Measurements from ENCODE around the gene NCAPD3. TPM values are rescaled to one million over a fixed set of nuclear protein-coding genes. Genes with fewer than 3 reads are reported as not detected.

The NCAPD3 gene
- total and polyA plus RNA-seq, 2 donors (not counting 1 experiment from before 2014, with no cell fraction given) = 12.9 to 32.2 TPM

- Mint-ChIP-seq H3K4me1 (no peaks in the 10 kb centered on the region), H3K27ac (no peak overlapping the region), H3K27me3 (no peaks in the 10 kb centered on the region), H3K9me3 (ENCODE audit: insufficient read depth) (no peaks in the 10 kb centered on the region), H3K4me3 (no peak overlapping the region)
- H3K36me3 ChIP-seq (replicated peaks in 1 of 2; ENCODE audit: control extremely low read depth in 1 of 2, control insufficient read depth in 1 of 2, extremely low read depth in 1 of 2, insufficient read depth in 2 of 2, low read length in 1 of 2) = peaks cover 0 to 32% of the 10 kb centered on the region in 2 experiments
- ATAC-seq (ENCODE audit: low read depth) (no peak), DNase-seq (no peak)
- H3K4me1 ChIP-seq (ENCODE audit: control insufficient read depth in 2 of 2, insufficient read depth in 2 of 2, low read length in 2 of 2) = no peaks in the 10 kb centered on the region
- H3K27me3 ChIP-seq (replicated peaks in 1 of 4; ENCODE audit: control extremely low read depth in 1 of 4, control insufficient read depth in 3 of 4, insufficient read depth in 4 of 4, low read length in 3 of 4) = no peaks in the 10 kb centered on the region
- intact Hi-C loops (cut with micrococcal nuclease) = no loop called here
- no peak for TF ChIP-seq CTCF (IDR thresholded peaks at IDR 0.05)
- no peak for TF ChIP-seq EZH2 (IDR thresholded peaks at IDR 0.05; ENCODE audit: borderline replicate concordance, insufficient read depth, low read depth, low read length, poor library complexity, severe bottlenecking)
- H3K9ac ChIP-seq (ENCODE audit: low read length) = no peak overlapping the region
- POLR2A ChIA-PET = no interaction called here
- H2AFZ ChIP-seq (ENCODE audit: insufficient read depth, low read depth, low read length, poor library complexity, severe bottlenecking) = no peak overlapping the region
- H3K4me2 ChIP-seq (replicated peaks; ENCODE audit: low read depth, low read length, poor library complexity, severe bottlenecking) = no peak overlapping the region
- H3K9me3 ChIP-seq (ENCODE audit: control extremely low read depth in 1 of 3, control insufficient read depth in 2 of 3, insufficient read depth in 1 of 3, low read length in 2 of 3) = no peaks in the 10 kb centered on the region
- H3K79me2 ChIP-seq (ENCODE audit: control insufficient read depth, insufficient read depth, low read length) = no peaks in the 10 kb centered on the region
- CTCF ChIA-PET = interaction anchor here (1.7 kb wide), 1 partner anchor 8 kb away, joined by 3 read pairs; no protein-coding TSS in a partner anchor
- 100% methylated on average over 2 of the region's 3 CpGs for WGBS (ENCODE audit: insufficient coverage)
- H3K27ac ChIP-seq (ENCODE audit: low read length in 2 of 2) = no peak overlapping the region
- H4K20me1 ChIP-seq (ENCODE audit: control insufficient read depth, insufficient read depth, low read length, poor library complexity, severe bottlenecking) = no peaks in the 10 kb centered on the region
- no peak overlapping the region for H3K4me3 ChIP-seq (ENCODE audit: control extremely low read depth in 1 of 5, extremely low read depth in 1 of 5, insufficient read depth in 1 of 5, low read depth in 2 of 5, low read length in 4 of 5)
These were observed 77.2 kb downstream of the NCAPD3 start for GRCh38 chr11:134146598-134146997.

- TF ChIP-seq CTCF (IDR thresholded peaks at IDR 0.05) (no peak), EZH2 (IDR thresholded peaks at IDR 0.05; ENCODE audit: borderline replicate concordance, insufficient read depth, low read depth, low read length, poor library complexity, severe bottlenecking) (no peak)
- H3K9me3 Mint-ChIP-seq (ENCODE audit: insufficient read depth) = no peaks in the 10 kb centered on the region
- WGBS (ENCODE audit: insufficient coverage) = 98% methylated on average over 4 of the region's 8 CpGs
- Histone ChIP-seq H3K27me3 (replicated peaks in 1 of 4; ENCODE audit: control extremely low read depth in 1 of 4, control insufficient read depth in 3 of 4, insufficient read depth in 4 of 4, low read length in 3 of 4) (no peaks in the 10 kb centered on the region), H3K36me3 (replicated peaks in 1 of 2; ENCODE audit: control extremely low read depth in 1 of 2, control insufficient read depth in 1 of 2, extremely low read depth in 1 of 2, insufficient read depth in 2 of 2, low read length in 1 of 2) (peaks cover 0 to 27% of the 10 kb centered on the region in 2 experiments), H3K9me3 (ENCODE audit: control extremely low read depth in 1 of 3, control insufficient read depth in 2 of 3, insufficient read depth in 1 of 3, low read length in 2 of 3) (no peaks in the 10 kb centered on the region), H3K27ac (ENCODE audit: low read length in 2 of 2) (no peak overlapping the region), H4K20me1 (ENCODE audit: control insufficient read depth, insufficient read depth, low read length, poor library complexity, severe bottlenecking) (no peaks in the 10 kb centered on the region), H3K79me2 (ENCODE audit: control insufficient read depth, insufficient read depth, low read length) (no peaks in the 10 kb centered on the region), H3K4me3 (ENCODE audit: control extremely low read depth in 1 of 5, extremely low read depth in 1 of 5, insufficient read depth in 1 of 5, low read depth in 2 of 5, low read length in 4 of 5) (no peak overlapping the region), H3K4me2 (replicated peaks; ENCODE audit: low read depth, low read length, poor library complexity, severe bottlenecking) (no peak overlapping the region), H3K9ac (ENCODE audit: low read length) (no peak overlapping the region), H3K4me1 (ENCODE audit: control insufficient read depth in 2 of 2, insufficient read depth in 2 of 2, low read length in 2 of 2) (no peaks in the 10 kb centered on the region), H2AFZ (ENCODE audit: insufficient read depth, low read depth, low read length, poor library complexity, severe bottlenecking) (no peak overlapping the region)
- intact Hi-C loops (cut with micrococcal nuclease) = no loop called here
- ATAC-seq (ENCODE audit: low read depth) (no peak), DNase-seq (no peak)
- no peak overlapping the region for H3K4me3 Mint-ChIP-seq
- H3K4me1 Mint-ChIP-seq = no peaks in the 10 kb centered on the region
- no peak overlapping the region for H3K27ac Mint-ChIP-seq
- CTCF ChIA-PET = no interaction called here
- POLR2A ChIA-PET = no interaction called here
- no peaks in the 10 kb centered on the region for H3K27me3 Mint-ChIP-seq
These were observed 78.1 kb downstream of the NCAPD3 start for GRCh38 chr11:134145715-134146114.
